Right kidney (tissue), 1 donor: ENCODE measurements around the gene OMA1.

Source experiments
- DNase-seq: peaks from one replicate; pipeline ENCODE4 v3.0.0-alpha.2; 2016

The OMA1 gene

DNA sequence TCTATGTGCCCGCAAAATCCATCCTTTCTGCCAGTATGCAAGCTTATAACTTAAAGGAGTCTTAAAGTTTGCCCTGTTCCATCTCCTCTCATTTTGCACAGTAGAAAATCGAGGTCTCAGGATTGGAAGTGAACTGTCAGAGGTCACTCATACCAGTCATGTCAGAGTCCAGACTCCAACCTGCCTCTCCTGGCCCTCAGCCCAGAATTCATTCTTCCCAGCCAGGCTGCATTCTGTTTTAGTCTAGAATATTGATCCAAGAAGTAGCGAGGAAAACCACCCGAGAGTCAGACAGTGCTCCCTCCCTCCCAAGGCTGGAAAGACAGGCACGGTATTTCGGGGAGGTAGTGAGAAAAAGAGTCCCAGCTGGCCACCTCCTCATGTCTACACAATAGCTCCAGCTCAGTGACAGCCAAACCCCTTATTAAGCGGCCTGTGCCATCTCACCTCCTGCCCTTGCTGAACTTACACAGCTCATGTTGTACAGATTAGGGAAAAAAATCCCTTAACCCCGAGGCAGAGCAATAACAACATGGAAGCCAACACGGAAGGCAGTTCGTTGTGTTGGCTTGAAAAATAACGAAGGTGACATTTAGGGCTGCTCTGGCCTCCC lies 89.4 kb downstream of the OMA1 start:
- DNase-seq = no peak

DNA sequence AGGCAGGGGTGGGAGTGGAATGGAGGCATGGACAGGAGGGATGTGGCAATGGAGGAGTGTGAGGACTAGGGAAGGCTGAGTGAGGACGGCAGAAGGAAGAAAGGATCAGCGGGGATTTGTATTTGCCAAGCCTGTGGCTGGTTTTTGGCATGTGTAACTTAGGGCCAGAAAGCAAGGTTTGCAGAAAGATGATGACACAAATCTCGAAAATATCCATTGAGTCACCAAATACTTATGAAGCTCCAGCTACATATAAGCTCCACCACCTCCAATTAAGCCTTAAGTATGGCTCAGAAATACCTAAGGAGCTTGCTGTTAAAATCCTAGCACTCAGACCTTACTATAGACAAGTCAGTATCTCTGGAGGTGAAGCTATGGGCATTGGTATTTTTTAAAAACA lies 90.1 kb downstream of the OMA1 start:
- no peak for DNase-seq

DNA sequence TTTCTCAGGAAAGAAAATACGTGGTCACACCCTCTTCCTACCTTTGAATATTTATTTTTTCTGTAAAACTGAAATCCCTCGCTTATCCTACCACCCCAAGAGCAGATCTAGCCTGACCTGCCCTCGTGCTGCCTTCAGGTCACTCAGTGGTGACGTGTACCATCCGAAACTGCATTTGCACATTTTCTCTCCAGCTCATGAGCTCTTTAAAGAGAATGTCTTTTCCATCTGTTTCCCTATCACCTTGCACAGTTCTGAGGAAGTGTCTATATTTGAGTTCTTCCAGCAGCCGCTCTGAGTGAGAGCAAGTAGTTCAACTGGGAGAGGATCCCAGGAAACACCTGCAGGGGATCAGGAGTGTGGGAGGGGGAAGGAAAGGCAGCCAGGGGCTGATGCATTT lies 91.7 kb downstream of the OMA1 start:
- DNase-seq = no peak

DNA sequence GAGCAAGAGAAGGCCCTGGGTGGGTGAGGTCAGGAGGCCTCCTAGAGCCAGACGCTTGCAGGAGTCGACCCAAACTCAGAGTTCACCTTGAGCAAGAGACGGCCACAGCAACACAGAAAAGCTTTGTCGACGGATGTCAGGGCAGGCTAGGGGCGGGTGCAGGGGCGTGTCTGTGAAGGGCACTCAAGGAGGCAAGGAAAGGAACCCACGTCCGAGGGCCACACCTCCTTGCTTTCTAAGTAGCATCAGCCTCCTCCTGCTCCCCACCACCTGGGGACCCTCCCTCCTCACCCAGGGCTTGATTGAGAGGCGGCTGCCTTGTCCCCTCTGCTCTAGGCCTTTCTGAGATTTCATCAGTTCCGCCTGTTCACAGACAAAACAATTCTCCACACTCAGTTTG lies 92.1 kb downstream of the OMA1 start:
- DNase-seq = no peak

DNA sequence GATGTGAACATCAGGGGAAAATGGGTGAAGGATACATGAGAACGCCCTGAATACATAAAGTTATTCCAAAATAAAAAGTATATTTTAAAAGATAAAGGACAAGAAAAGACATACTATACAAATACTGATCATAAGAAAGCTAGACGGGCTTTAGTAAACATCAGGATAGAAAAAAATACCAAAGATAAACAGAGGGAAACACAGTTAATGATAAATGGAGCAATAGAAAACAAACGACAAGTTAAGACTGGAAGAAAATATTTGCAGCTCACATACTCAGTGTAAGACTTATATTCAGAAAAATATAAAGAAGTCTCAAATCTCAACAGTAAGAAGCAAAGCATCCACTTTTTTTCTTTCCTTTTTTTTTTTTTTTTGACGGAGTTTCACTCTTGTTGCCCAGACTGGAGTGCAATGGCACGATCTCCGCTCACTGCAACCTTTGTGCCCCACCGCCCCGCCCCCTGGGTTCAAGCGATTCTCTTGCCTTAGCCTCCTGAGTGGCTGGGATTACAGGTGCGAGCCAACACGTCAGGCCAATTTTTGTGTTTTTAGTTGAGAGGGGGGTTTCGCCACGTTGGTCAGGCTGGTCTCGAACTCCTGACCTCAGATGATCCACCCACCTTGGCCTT lies 94.8 kb downstream of the OMA1 start:
- no peak for DNase-seq

DNA sequence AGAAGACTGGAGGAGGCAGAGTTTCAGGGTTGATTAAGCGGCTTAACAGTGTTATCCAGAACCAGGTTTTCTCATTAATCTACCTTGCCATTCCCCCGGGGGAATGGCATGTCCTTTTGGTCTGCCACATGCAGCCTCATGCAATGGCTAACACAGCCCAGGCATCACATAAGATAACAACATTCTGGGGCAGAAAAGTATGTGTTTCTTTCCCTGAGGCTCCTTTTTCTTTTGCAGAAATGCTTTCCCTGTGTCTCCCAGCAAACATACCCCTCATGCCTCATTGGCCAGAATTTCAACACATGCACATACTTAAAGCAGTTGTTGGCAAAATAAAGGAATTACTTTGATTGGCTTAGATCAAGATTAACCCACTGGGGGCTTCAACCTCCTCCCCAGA lies 98.6 kb downstream of the OMA1 start:
- DNase-seq = no peak

DNA sequence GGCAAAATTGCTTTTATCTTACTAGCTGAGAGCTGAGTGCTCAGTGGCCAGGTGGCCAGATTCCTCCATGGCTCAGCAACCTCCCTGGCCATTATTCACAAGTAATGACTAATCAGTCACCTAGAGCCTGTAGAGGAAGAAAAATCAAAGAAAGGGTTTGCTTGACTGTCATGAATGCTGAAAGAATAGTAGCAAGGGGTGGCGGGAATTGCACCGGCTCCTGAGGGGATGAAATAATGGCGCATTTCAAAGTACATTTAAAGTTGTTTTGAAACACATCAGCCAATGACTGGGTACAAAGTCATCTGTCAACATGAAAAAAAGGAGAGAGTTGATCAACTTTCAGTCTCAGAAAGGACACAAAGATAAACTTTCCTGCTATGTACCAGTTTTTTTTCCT lies 99.5 kb downstream of the OMA1 start:
- no peak for DNase-seq

DNA sequence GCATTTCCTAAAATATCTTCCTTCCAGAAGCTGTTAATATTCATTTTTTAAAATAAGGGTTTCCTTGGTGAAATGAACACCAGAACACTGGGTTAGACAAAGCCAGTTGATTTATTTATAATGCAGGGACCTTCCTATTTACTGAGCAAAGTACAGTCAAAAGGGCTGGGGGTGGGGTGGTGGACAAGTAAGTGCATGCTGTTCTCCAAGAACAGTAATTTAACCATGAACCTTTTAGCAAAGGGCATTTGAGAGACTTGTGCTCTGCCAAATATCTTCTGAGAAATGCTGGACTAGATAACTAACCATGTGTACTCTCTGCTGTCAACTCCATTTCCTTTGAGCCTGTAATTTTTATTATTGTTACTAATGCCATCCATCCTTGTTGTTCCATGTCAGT lies 100.2 kb downstream of the OMA1 start:
- no peak for DNase-seq

DNA sequence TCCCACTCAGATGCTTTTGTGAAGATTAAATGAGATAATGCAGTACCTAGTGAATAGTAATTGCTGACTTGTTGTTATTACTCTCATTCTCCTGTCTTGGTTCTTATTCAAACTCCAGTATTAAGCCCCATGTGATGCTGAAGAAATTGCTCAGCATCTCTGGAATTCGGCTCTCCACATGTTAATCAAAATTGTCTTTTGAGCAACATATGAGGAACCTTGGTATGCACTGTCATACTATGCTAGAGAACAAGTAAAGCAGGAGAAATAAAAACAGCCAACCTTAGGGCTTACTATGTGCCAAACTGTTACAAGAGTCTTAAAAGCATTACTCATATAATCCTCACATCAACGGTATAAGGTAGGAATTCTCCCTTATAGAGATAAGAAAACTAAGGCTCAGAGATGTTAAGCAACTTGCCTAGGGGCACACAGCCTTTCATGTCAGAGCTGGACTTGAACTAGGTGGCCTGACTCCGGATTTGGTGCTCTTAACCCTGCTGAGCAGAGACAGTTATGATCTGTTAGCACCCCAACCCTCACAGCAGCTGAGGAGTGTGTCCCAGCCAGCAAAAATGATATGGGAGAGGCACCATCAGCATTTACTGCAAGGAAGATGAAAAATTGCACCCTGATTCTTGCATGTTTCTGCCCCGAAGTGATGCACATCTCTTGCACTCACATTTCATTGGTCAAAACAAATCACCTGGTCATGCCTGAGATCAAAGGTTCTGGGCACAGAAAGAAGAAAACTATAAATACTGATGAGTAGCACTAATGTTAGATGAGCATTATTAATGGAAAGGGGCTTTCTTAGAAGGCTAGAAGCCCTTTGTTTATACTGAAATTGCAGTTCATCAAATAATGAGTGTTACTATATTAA lies 102.3 kb downstream of the OMA1 start:
- DNase-seq = no peak

DNA sequence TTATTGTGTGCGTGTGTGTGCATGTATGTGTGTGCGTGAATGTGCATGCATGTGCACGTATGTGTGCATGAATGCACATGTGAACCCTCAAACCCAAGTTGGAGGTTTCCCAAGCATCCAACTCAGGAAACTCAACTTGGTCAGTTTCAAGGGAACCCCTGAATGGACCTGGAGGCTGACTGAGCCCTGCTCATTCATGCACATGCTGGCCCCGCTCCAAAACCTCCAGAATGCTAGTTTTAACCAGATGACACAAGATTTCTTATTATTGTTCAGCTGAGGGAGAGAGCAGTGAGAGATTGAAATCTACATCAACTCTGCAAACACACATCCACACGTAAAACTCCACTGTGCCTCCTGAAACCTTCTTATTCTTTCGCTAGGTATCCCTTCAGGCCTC lies 104.4 kb downstream of the OMA1 start:
- DNase-seq = peak; percentile 50

DNA sequence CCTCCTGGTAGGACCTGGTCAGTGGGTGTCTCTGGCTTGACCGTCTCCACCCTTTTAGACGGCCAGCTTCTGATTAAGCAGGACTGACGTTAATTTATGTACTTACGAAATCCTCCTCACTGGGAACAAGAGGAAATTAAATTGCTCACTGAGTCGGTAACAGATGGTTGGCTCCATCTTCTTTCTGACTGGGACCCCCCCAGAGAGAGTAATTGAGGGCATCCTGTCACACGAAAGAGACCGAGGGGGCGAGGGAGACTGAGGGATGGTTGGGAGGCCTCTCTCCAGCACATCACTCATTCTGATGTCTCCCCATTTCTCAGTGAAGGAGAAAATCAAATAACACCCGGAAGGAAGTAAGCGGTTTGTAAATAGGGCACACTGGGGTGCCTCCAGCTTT lies 104.8 kb downstream of the OMA1 start:
- DNase-seq = no peak

DNA sequence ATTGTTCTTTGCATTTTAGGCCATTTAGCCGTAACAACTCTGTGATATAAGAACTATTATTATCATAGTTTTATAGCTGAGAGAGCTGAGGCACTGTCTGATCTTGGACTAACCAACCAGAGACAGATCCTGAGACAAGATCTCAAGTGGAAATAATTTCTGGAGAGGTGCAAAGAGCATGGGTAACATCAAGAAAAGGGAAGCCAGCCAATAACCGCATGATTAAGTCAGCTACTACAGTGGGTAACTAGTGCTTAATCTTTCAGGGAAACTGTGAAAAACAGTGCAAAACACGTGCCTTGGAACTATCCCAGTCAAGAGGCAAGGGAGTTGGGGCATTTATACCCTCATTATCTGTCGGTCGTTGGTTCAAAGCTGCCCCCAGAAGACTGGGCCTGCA lies 105.8 kb downstream of the OMA1 start:
- DNase-seq = no peak

DNA sequence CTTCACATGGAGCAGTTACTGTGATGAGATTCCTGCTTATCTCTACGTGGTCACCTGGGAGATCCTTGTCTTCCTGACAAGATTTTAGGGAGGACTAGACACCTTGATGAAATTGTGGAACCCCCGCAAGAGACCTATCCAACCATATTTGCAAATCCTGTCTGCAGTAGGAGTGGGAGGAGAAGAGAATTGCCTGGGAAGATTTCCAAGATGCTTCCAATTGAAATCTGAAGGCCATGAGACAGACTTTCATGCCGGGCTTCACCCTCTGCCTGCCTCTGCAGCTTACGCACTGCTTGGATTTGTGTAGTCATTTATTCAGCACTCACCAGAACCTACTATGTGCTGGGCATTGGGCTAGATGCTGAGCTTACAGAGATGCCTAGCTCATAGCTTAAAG lies 106.6 kb downstream of the OMA1 start:
- DNase-seq = no peak

DNA sequence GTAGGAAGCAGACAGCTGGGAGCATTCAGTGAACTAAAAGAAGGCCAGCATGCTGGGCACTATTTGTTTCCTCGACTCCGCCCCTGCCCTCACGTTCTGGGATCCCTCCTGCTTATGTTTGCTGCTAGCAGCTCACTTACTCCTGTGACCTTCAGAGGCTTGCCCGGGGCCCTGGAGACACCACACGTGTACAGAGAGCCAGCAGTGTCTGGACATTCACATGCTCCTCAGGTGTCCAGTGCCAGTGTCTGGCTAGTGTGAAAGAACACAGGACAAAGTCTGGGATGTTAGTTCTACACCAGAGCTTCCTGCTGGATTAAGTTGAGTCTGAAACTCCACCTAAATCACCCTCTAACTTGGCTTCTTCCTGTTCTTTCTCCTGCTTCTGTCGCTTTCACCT lies 108.1 kb downstream of the OMA1 start:
- no peak for DNase-seq

DNA sequence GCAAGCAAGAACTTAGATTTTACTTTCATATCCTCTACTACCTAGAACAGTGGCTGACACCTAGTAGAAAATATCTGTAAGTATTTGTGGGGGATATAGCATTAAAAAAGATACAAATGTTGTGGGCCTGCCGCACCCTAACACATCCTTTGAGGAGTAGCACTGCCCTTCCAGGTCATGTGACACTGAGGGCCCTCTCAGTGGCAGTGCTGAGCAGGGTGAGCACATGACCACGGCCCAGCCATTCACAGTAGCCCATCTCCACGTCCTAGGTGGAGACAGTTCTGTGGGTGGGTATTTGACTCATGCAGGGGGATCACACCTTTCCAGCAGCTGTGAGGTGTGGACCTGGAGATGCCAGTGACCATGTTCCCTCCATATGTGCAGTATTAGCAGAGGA lies 108.9 kb downstream of the OMA1 start:
- no peak for DNase-seq

DNA sequence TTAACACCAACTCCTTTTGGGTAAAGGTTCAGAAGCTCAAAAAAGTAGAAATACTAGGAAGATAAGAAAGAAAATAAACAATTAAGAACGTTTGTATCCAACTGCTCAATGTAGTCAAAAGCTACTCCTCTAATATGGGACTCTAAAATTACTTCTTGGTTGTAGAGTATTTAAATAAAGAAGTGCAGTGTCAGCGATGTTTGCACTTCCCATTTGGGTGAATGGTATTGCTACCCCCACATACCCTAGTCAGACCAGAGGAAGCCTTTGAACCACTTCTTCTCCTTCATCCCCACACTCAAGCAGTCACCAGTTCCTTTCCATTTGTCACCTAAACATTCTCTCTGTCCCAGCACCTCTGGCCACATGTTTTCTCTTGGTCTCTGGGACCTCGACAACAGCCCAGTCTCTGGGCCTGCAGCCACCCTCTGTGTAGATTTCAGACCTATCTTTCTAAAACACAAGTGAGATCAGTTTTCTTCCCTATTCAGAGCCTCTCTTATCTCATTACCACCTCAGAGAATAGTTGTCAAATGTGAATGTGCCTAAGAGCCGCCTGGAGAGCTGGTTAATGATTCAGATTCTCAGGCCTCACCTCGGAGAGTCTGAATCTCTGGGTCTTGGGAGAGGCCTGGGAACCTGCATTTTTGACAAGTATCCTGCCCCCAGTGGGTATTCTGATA lies 109.8 kb downstream of the OMA1 start:
- no peak for DNase-seq

DNA sequence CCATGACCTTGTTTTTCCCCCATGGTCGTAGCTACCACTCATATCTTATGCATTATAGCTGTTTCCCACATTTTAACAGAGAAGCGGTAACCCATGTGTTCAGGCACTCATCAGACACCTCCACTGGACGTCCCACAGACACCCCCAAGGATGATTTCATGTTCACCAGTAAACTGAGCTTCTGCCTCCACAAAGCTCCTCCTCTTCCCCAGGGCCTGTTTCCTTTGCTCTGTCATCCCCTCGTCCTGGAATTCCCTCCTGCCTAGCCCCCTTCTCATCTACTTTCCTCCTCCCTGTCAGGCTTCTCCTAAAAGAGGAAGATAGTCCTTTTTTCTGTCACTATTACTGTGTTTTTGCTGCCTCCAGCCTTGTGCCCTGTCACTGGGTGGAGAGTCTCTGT lies 111.2 kb downstream of the OMA1 start:
- DNase-seq = no peak

DNA sequence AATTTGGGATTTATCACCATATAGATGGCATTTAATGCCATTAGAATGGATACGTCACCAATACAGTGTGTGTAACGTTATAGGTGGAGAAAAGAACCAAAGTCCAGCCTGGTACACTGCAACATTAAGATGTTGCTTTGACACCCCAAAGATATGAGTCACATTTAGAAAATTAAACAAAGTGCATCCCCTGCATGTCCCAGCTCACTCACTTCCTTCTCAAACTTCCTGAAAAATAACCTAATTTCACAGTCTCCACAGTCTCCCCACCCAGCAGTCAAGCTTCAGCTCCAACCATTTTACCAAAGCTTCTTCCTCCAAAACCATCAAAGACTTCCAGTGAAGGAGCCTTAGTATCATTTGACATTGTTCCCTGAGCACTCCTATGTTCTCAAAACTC lies 111.9 kb downstream of the OMA1 start:
- DNase-seq = no peak

DNA sequence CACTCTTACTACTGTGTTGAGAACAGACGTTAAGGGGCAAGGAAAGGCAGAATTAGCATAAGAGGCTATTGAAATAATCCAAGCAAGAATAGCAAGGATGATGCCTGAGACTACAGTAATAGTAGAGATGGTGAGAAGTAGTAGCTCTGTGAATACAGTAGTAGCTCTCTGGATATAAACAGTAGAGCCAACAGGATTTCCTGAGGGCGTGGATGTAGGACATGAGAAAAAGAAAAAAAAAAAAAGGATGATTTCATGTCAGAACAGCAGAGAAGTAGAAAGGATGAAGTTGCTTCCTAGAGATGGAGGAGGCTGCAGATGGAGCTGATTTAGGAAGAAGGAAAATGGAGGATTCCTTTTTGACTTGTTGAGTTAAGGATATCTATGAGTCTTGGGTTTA lies 112.3 kb downstream of the OMA1 start:
- DNase-seq = no peak

DNA sequence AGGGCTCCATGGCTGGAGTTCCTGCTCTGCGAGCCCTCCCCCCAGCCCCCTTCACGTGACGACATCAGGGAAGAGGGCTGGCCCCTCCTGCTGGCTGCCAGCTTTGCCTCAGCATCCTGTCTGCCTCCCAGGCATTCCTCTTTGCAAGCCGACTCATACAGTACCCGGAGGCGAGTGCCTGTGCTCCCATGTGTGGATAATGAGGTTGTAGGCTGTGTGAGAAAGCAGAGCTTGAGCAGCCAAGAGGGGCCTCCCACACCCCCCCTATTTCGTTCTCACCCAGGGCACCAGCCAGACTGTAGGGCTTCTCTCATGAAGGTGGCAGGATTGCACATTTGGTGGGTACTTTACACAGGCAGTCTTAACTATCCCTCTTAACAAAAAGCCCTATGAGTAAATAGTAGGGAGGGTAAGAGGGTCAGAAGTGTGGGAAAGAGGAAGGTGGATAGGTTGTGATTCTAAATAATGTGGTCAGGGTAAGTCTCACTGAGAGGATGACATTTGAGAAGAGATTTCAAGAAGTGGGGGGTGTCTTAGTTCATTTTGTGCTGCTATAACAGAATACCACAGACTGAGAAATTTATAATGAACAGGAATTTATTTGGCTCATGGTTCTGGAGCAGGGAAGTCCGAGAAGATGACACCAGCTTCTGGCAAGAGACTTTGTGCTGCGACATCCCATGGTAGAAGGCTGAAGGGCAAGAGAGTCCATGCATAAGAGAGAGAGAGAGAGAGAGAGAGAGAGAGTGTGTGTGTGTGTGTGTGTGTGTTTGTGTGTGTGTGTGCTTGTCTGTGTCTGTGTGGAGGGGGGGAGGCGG lies 113.5 kb downstream of the OMA1 start:
- peak; percentile 61 for DNase-seq

DNA sequence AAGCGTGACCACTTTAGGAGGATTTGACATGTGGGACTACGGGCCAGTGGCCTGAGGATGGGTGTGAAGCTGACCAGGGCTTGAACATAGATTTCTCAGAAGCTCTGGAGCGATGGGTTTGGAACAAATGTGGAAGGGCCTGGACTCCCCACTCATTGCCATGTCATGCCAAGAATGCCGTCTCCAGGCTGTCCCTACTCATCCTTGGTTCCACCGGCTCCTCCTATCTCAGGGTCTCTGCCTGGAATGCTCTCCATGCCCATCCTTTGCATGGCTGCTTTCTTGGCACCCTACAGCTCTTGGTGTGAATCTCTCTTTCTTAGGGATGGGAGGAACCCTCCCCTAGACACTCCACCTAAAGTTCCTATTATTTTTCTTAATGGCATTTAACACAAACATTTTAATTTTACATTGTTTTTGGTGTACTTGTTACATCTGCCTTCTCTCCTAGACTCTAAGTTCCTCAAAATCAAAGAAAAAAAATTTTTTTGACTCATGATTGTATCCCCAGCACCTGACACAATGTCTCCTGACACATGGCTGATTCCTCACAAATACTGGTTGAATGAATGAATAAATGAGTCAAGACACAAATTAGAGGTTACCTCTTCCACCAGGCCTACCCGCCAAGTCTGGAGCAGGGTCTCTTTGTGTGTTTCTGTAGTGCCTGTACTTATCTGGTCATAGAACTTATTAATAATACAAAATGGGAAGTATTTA lies 114.5 kb downstream of the OMA1 start:
- DNase-seq = no peak
